GM23338 (cell line): Measurements from ENCODE around the gene GOLGA7B. TPM values are rescaled to one million over a fixed set of nuclear protein-coding genes. Genes with fewer than 3 reads are reported as not detected.

Source experiments
- ATAC-seq: fragments of 200-7000 bp; cut with Tn5 transposase; 3 replicates; pipeline ENCODE4 v1.9.1; 2020
- DNase-seq: peaks from one replicate; pipeline ENCODE4 v3.0.0-alpha.2; 2015; ENCODE audit warnings: low spot score
- H2AFZ ChIP-seq: fragments of 200-600 bp; sonication (generic); 2 replicates; pipeline ENCODE4 v1.8.0; 2016; ENCODE audit warnings: antibody characterized with exemption, mild to moderate bottlenecking, moderate library complexity
- H3F3A ChIP-seq: fragments of 200-600 bp; sonication (generic); replicated peaks from 2 replicates; pipeline ENCODE4 v1.8.0; 2017; ENCODE audit warnings: antibody characterized with exemption, mixed run types, low read depth
- H3K27ac ChIP-seq: fragments of 200-600 bp; sonication (generic); 2 replicates; pipeline ENCODE4 v1.6.1; 2016; ENCODE audit warnings: low read depth
- H3K27me3 ChIP-seq: fragments of 200-600 bp; sonication (generic); 2 replicates; pipeline ENCODE4 v1.8.0; 2016; ENCODE audit warnings: mild to moderate bottlenecking, mixed run types, moderate library complexity; ENCODE audit not compliant: insufficient read depth
- H3K36me3 ChIP-seq: fragments of 200-600 bp; sonication (generic); 2 replicates; pipeline ENCODE4 v1.8.0; 2016; ENCODE audit warnings: mild to moderate bottlenecking; ENCODE audit not compliant: insufficient read depth
- H3K4me1 ChIP-seq: fragments of 200-600 bp; sonication (generic); 2 replicates; pipeline ENCODE4 v1.8.0; 2016; ENCODE audit warnings: mild to moderate bottlenecking, moderate library complexity; ENCODE audit not compliant: insufficient read depth
- H3K4me2 ChIP-seq: fragments of 200-600 bp; sonication (generic); 2 replicates; pipeline ENCODE4 v1.7.1; 2017; ENCODE audit warnings: mixed run types
- H3K4me3 ChIP-seq: fragments of 200-600 bp; sonication (generic); 2 replicates; pipeline ENCODE4 v1.6.1; 2016; ENCODE audit warnings: mixed run types
- H3K79me2 ChIP-seq: fragments of 200-600 bp; sonication (generic); replicated peaks from 2 replicates; pipeline ENCODE4 v1.8.0; 2017; ENCODE audit warnings: mild to moderate bottlenecking; ENCODE audit not compliant: insufficient read depth
- H3K9me2 ChIP-seq: fragments of 200-600 bp; sonication (generic); 2 replicates; pipeline ENCODE4 v1.8.0; 2017; ENCODE audit not compliant: insufficient read depth
- H4K20me1 ChIP-seq: fragments of 200-600 bp; sonication (generic); replicated peaks from 2 replicates; pipeline ENCODE4 v1.8.0; 2017; ENCODE audit warnings: mild to moderate bottlenecking; ENCODE audit not compliant: insufficient read depth
- H3K27ac Mint-ChIP-seq: 2 replicates; pipeline ENCODE4 v1.8.0; 2020; ENCODE audit warnings: inconsistent platforms, mild to moderate bottlenecking, moderate library complexity, mixed read lengths
- H3K27me3 Mint-ChIP-seq: 3 replicates; pipeline ENCODE4 v1.8.0; 2022; ENCODE audit warnings: low read depth, mild to moderate bottlenecking, moderate library complexity, mixed read lengths, inconsistent platforms; ENCODE audit not compliant: insufficient read depth, poor library complexity
- H3K36me3 Mint-ChIP-seq: 3 replicates; pipeline ENCODE4 v1.8.0; 2021; ENCODE audit warnings: low read depth, mild to moderate bottlenecking, inconsistent platforms, moderate library complexity, mixed read lengths
- H3K4me1 Mint-ChIP-seq: 3 replicates; pipeline ENCODE4 v1.8.0; 2020; ENCODE audit warnings: mild to moderate bottlenecking, inconsistent platforms, mixed read lengths
- H3K4me3 Mint-ChIP-seq: 3 replicates; pipeline ENCODE4 v1.8.0; 2021; ENCODE audit warnings: moderate library complexity, mild to moderate bottlenecking, inconsistent platforms, mixed read lengths
- H3K9me3 Mint-ChIP-seq: 3 replicates; pipeline ENCODE4 v1.8.0; 2020; ENCODE audit warnings: moderate library complexity, mild to moderate bottlenecking, inconsistent platforms, mixed read lengths
- CREB1 ChIP-seq: fragments of 250-450 bp; sonication (Bioruptor Pico); IDR thresholded peaks from 2 replicates; pipeline ENCODE4 v1.5.0; 2020; ENCODE audit warnings: low read depth, mild to moderate bottlenecking, moderate library complexity
- JUNB ChIP-seq: IDR thresholded peaks from one replicate; pipeline ENCODE4 v1.6.1; 2016; ENCODE audit warnings: antibody characterized with exemption; ENCODE audit not compliant: unreplicated experiment
- POLR2AphosphoS5 ChIP-seq: IDR thresholded peaks from 2 replicates; pipeline ENCODE4 v1.6.1; 2016; ENCODE audit warnings: antibody characterized with exemption, low read depth
- REST ChIP-seq: IDR thresholded peaks from one replicate; pipeline ENCODE4 v1.6.1; 2018; ENCODE audit warnings: antibody characterized with exemption; ENCODE audit not compliant: unreplicated experiment
- STAT1 ChIP-seq: IDR thresholded peaks from one replicate; pipeline ENCODE4 v1.6.1; 2016; ENCODE audit warnings: antibody characterized with exemption; ENCODE audit not compliant: unreplicated experiment
- ZNF462 ChIP-seq: fragments of 250-450 bp; sonication (Bioruptor Pico); IDR thresholded peaks from 2 replicates; pipeline ENCODE4 v1.5.0; 2020; ENCODE audit warnings: mild to moderate bottlenecking, moderate library complexity
- long read RNA-seq: library from polyadenylated mRNA; unstranded; transcript quantifications from one replicate; pipeline ENCODE4 v2.0.0, GENCODE V29; 2020; ENCODE audit not compliant: unreplicated experiment
- polyA plus RNA-seq: library from polyadenylated mRNA; unstranded; fragments of >200 nt; fragmentation: Nextera tagmentation; extraction: Ambion mirVana; gene quantifications from 2 replicates; pipeline ENCODE4 v1.2.1, GENCODE V29; 2016
- total RNA-seq: library from RNA; depleted of rRNA; stranded (reverse); fragments of >200 nt; shearing (Covaris generic); gene quantifications from 2 replicates; pipeline ENCODE4 v1.2.3, GENCODE V29; 2014; rRNA removed

The GOLGA7B gene
- 0.14 and 0.16 TPM in 2 replicates for total RNA-seq
- 0.15 TPM in 1 of 2 replicates, not detected in the other for polyA plus RNA-seq
- long read RNA-seq, result 0 reads

- Histone ChIP-seq H3K4me3 (peak within 1 kb of the TSS; percentile 70), H3K4me2 (peak within 1 kb of the TSS; percentile 86), H3K4me1 (peaks cover 3% of the 10 kb centered on the region; the same call in 1 of the 2 replicates), H3F3A (no peaks in the 10 kb centered on the region), H3K27ac (no peak within 1 kb of the TSS), H3K27me3 (peaks cover 31% of the 10 kb centered on the region), H3K79me2 (no peaks in the 10 kb centered on the region), H3K36me3 (no peaks in the 10 kb centered on the region), H2AFZ (peak within 1 kb of the TSS; percentile 82), H3K9me2 (no peaks in the 10 kb centered on the region), H4K20me1 (no peaks in the 10 kb centered on the region)
- Mint-ChIP-seq H3K9me3 (no peaks in the 10 kb centered on the region), H3K27ac (no peak within 1 kb of the TSS), H3K36me3 (no peaks in the 10 kb centered on the region), H3K4me1 (peaks cover 10% of the 10 kb centered on the region), H3K27me3 (peaks cover 28% of the 10 kb centered on the region), H3K4me3 (peak within 1 kb of the TSS; percentile 83)
- peak; percentile 94 for ATAC-seq
- peak; percentile 78 for TF ChIP-seq REST
- no peak for TF ChIP-seq STAT1
- DNase-seq, result peak; percentile 89
Measured at GRCh38 chr10:97849687-97850402, at the start of gene GOLGA7B. Gene GOLGA7B (plus strand): TSS chr10:97849843. CDS start chr10:97850304, 461 bp downstream.

GRCh38 chr10:97800474-97800873, 49.2 kb upstream of the GOLGA7B start:
- Histone ChIP-seq H3K27me3 (no peaks in the 10 kb centered on the region), H3K36me3 (no peaks in the 10 kb centered on the region; the same call in none of the 2 replicates), H3K4me1 (no peaks in the 10 kb centered on the region; the same call in 1 of the 2 replicates), H4K20me1 (no peaks in the 10 kb centered on the region), H3F3A (no peaks in the 10 kb centered on the region), H3K4me3 (no peak overlapping the region), H3K27ac (no peak overlapping the region), H3K79me2 (no peaks in the 10 kb centered on the region), H3K4me2 (no peak overlapping the region), H2AFZ (no peak overlapping the region), H3K9me2 (no peaks in the 10 kb centered on the region; the same call in 1 of the 2 replicates)
- Mint-ChIP-seq H3K27me3 (peaks cover 6% of the 10 kb centered on the region), H3K36me3 (no peaks in the 10 kb centered on the region), H3K9me3 (peaks cover 16% of the 10 kb centered on the region), H3K27ac (no peak overlapping the region), H3K4me1 (peaks cover 6% of the 10 kb centered on the region), H3K4me3 (no peak overlapping the region)
- no peak for ATAC-seq
- no peak for DNase-seq
- TF ChIP-seq CREB1 (no peak), POLR2AphosphoS5 (no peak)

- Histone ChIP-seq H3K79me2 (no peaks in the 10 kb centered on the region), H3K36me3 (no peaks in the 10 kb centered on the region; the same call in none of the 2 replicates), H3K4me3 (no peak overlapping the region), H3F3A (0 out of 2 replicates have a peak, but pooled peaks cover 3% of the 10 kb centered on the region), H3K27ac (no peak overlapping the region), H2AFZ (no peak overlapping the region), H3K9me2 (no peaks in the 10 kb centered on the region; the same call in 1 of the 2 replicates), H3K4me2 (no peak overlapping the region), H3K27me3 (no peaks in the 10 kb centered on the region), H4K20me1 (no peaks in the 10 kb centered on the region), H3K4me1 (no peaks in the 10 kb centered on the region; the same call in 1 of the 2 replicates)
- peaks cover 15% of the 10 kb centered on the region for H3K4me1 Mint-ChIP-seq
- no peaks in the 10 kb centered on the region for H3K36me3 Mint-ChIP-seq
- DNase-seq, result no peak
- no peak overlapping the region for H3K27ac Mint-ChIP-seq
- H3K9me3 Mint-ChIP-seq, result peaks cover 16% of the 10 kb centered on the region
- peaks cover 6% of the 10 kb centered on the region for H3K27me3 Mint-ChIP-seq
- H3K4me3 Mint-ChIP-seq, result no peak overlapping the region
- no peak for ATAC-seq
- TF ChIP-seq ZNF462 (no peak), JUNB (no peak)
Measured at GRCh38 chr10:97801422-97801821, 48.2 kb upstream of the GOLGA7B start.
